Measurements from ENCODE around the gene DNAJC1. TPM values are rescaled to one million over a fixed set of nuclear protein-coding genes. Genes with fewer than 3 reads are reported as not detected.
"Not testable (repeated sequence)": the region's sequence is repeated elsewhere in the genome, so short reads cannot be mapped to it uniquely, and the experiment has no call there.

Gene DNAJC1
- total RNA-seq, 1 donor from 2014 or later: 103 TPM

- DNase-seq (ENCODE audit: low read depth): no peak
- no peak for TF ChIP-seq CTCF (IDR thresholded peaks at IDR 0.05; ENCODE audit: insufficient read depth, low read length, poor library complexity, severe bottlenecking)
These were observed 179.9 kb downstream of the DNAJC1 start for GRCh38 chr10:21823617-21824016.

GRCh38 chr10:21822273-21822672 is 181.3 kb downstream of the DNAJC1 start:
- not testable (repeated sequence) for H3K27me3 ChIP-seq (ENCODE audit: control insufficient read depth, insufficient read depth, low read length); H3K36me3 ChIP-seq (ENCODE audit: control insufficient read depth, insufficient read depth, low read length); H3K4me3 ChIP-seq (ENCODE audit: low read depth, low read length); DNase-seq (ENCODE audit: low read depth)

More at GRCh38 chr10:21823617-21824016, 179.9 kb downstream of the DNAJC1 start:
- Histone ChIP-seq H3K27me3 (ENCODE audit: control insufficient read depth, insufficient read depth, low read length) (no peaks in the 10 kb centered on the region), H3K36me3 (ENCODE audit: control insufficient read depth, insufficient read depth, low read length) (no peaks in the 10 kb centered on the region), H3K4me3 (ENCODE audit: low read depth, low read length) (no peak overlapping the region)

GRCh38 chr10:21820952-21821351 is 182.6 kb downstream of the DNAJC1 start:
- Histone ChIP-seq H3K27me3 (ENCODE audit: control insufficient read depth, insufficient read depth, low read length) (no peaks in the 10 kb centered on the region), H3K36me3 (ENCODE audit: control insufficient read depth, insufficient read depth, low read length) (no peaks in the 10 kb centered on the region), H3K4me3 (ENCODE audit: low read depth, low read length) (no peak overlapping the region)
- no peak for DNase-seq (ENCODE audit: low read depth)
- no peak for TF ChIP-seq CTCF (IDR thresholded peaks at IDR 0.05; ENCODE audit: insufficient read depth, low read length, poor library complexity, severe bottlenecking)

GRCh38 chr10:21818416-21818815 is 185.1 kb downstream of the DNAJC1 start:
- not testable (repeated sequence) for H3K4me3 ChIP-seq (ENCODE audit: low read depth, low read length); DNase-seq (ENCODE audit: low read depth); H3K27me3 ChIP-seq (ENCODE audit: control insufficient read depth, insufficient read depth, low read length); H3K36me3 ChIP-seq (ENCODE audit: control insufficient read depth, insufficient read depth, low read length)

- TF ChIP-seq CTCF (IDR thresholded peaks at IDR 0.05; ENCODE audit: insufficient read depth, low read length, poor library complexity, severe bottlenecking): no peak
- Histone ChIP-seq H3K4me3 (ENCODE audit: low read depth, low read length) (no peak overlapping the region), H3K36me3 (ENCODE audit: control insufficient read depth, insufficient read depth, low read length) (no peaks in the 10 kb centered on the region), H3K27me3 (ENCODE audit: control insufficient read depth, insufficient read depth, low read length) (no peaks in the 10 kb centered on the region)
- DNase-seq (ENCODE audit: low read depth): no peak
These were observed 188.7 kb downstream of the DNAJC1 start for GRCh38 chr10:21814866-21815265.

GRCh38 chr10:21813946-21814345 is 189.6 kb downstream of the DNAJC1 start:
- no peaks in the 10 kb centered on the region for H3K27me3 ChIP-seq (ENCODE audit: control insufficient read depth, insufficient read depth, low read length)
- H3K36me3 ChIP-seq (ENCODE audit: control insufficient read depth, insufficient read depth, low read length): no peaks in the 10 kb centered on the region
- DNase-seq (ENCODE audit: low read depth): no peak
- H3K4me3 ChIP-seq (ENCODE audit: low read depth, low read length): no peak overlapping the region
- TF ChIP-seq CTCF (IDR thresholded peaks at IDR 0.05; ENCODE audit: insufficient read depth, low read length, poor library complexity, severe bottlenecking): no peak

GRCh38 chr10:21811245-21811585 is 192.3 kb downstream of the DNAJC1 start:
- DNase-seq (ENCODE audit: low read depth): no peak
- Histone ChIP-seq H3K36me3 (ENCODE audit: control insufficient read depth, insufficient read depth, low read length) (no peaks in the 10 kb centered on the region), H3K4me3 (ENCODE audit: low read depth, low read length) (no peak overlapping the region), H3K27me3 (ENCODE audit: control insufficient read depth, insufficient read depth, low read length) (no peaks in the 10 kb centered on the region)
- no peak for TF ChIP-seq CTCF (IDR thresholded peaks at IDR 0.05; ENCODE audit: insufficient read depth, low read length, poor library complexity, severe bottlenecking)
